ENCODE data around the gene CFAP57.

CFAP57 gene

GRCh38 chr1:43266881-43267280 lies 94.8 kb downstream of the CFAP57 start:
- no peak for TF ChIP-seq GATA1 (IDR thresholded peaks at IDR 0.05; ENCODE audit: low read depth, low read length)
- TF ChIP-seq POLR2A (IDR thresholded peaks at IDR 0.05; ENCODE audit: low read length): no peak
- no peak for DNase-seq

- no peak for TF ChIP-seq GATA1 (IDR thresholded peaks at IDR 0.05; ENCODE audit: low read depth, low read length)
- no peak for TF ChIP-seq POLR2A (IDR thresholded peaks at IDR 0.05; ENCODE audit: low read length)
- no peak for DNase-seq
Measured at GRCh38 chr1:43267291-43267805, 95.2 kb downstream of the CFAP57 start.

GRCh38 chr1:43267818-43268425 lies 95.8 kb downstream of the CFAP57 start:
- no peak for DNase-seq
- TF ChIP-seq POLR2A (IDR thresholded peaks at IDR 0.05; ENCODE audit: low read length): no peak
- no peak for TF ChIP-seq GATA1 (IDR thresholded peaks at IDR 0.05; ENCODE audit: low read depth, low read length)

- TF ChIP-seq POLR2A (IDR thresholded peaks at IDR 0.05; ENCODE audit: low read length) (no peak), GATA1 (IDR thresholded peaks at IDR 0.05; ENCODE audit: low read depth, low read length) (no peak)
- no peak for DNase-seq
Measured at GRCh38 chr1:43269627-43270375, 97.7 kb downstream of the CFAP57 start, which contains the start of gene TMEM125. Gene TMEM125 (plus strand): TSS chr1:43269983. CDS start chr1:43272723, 2,740 bp downstream.

- DNase-seq: no peak
- no peak for TF ChIP-seq GATA1 (IDR thresholded peaks at IDR 0.05; ENCODE audit: low read depth, low read length)
- no peak for TF ChIP-seq POLR2A (IDR thresholded peaks at IDR 0.05; ENCODE audit: low read length)
Measured at GRCh38 chr1:43270421-43271095, 98.4 kb downstream of the CFAP57 start.

GRCh38 chr1:43271186-43272118 lies 99.3 kb downstream of the CFAP57 start:
- DNase-seq: no peak
- TF ChIP-seq GATA1 (IDR thresholded peaks at IDR 0.05; ENCODE audit: low read depth, low read length): no peak
- TF ChIP-seq POLR2A (IDR thresholded peaks at IDR 0.05; ENCODE audit: low read length): no peak

- TF ChIP-seq GATA1 (IDR thresholded peaks at IDR 0.05; ENCODE audit: low read depth, low read length): no peak
- TF ChIP-seq POLR2A (IDR thresholded peaks at IDR 0.05; ENCODE audit: low read length): no peak
- DNase-seq: no peak
Measured at GRCh38 chr1:43272161-43272560, 100.0 kb downstream of the CFAP57 start.

- no peak for DNase-seq
- TF ChIP-seq POLR2A (IDR thresholded peaks at IDR 0.05; ENCODE audit: low read length): no peak
- TF ChIP-seq GATA1 (IDR thresholded peaks at IDR 0.05; ENCODE audit: low read depth, low read length): no peak
Measured at GRCh38 chr1:43272576-43273571, 100.7 kb downstream of the CFAP57 start.

- TF ChIP-seq POLR2A (IDR thresholded peaks at IDR 0.05; ENCODE audit: low read length) (no peak), GATA1 (IDR thresholded peaks at IDR 0.05; ENCODE audit: low read depth, low read length) (no peak)
- no peak for DNase-seq
Measured at GRCh38 chr1:43273708-43274107, 101.6 kb downstream of the CFAP57 start.

- TF ChIP-seq POLR2A (IDR thresholded peaks at IDR 0.05; ENCODE audit: low read length) (no peak), GATA1 (IDR thresholded peaks at IDR 0.05; ENCODE audit: low read depth, low read length) (no peak)
- no peak for DNase-seq
Measured at GRCh38 chr1:43274125-43274803, 102.1 kb downstream of the CFAP57 start.

- no peak for TF ChIP-seq GATA1 (IDR thresholded peaks at IDR 0.05; ENCODE audit: low read depth, low read length)
- no peak for TF ChIP-seq POLR2A (IDR thresholded peaks at IDR 0.05; ENCODE audit: low read length)
- no peak for DNase-seq
Measured at GRCh38 chr1:43274804-43275180, 102.7 kb downstream of the CFAP57 start.
